MCF 10A (cell line): ENCODE results near the gene FBP1. TPM values are rescaled to one million over a fixed set of nuclear protein-coding genes. Genes with fewer than 3 reads are reported as not detected.
"Not testable (repeated sequence)": the region's sequence is repeated elsewhere in the genome, so short reads cannot be mapped to it uniquely, and the experiment has no call there.

Source experiments
- BruUV-seq: library from RNA; stranded (reverse); fragments of 400-500 nt; replicated peaks from 2 replicates; lab custom pipeline; 2021; lab: Mats Ljungman, UMichigan
- CTCF ChIA-PET: fragments of 300-600 bp; sonication (Branson Sonifier 250); formaldehyde crosslinking; extraction: SDS; loops from one replicate; lab custom pipeline; 2021; ENCODE audit warnings: antibody characterized with exemption, inconsistent platforms; lab: Yijun Ruan, JAX
- POLR2A ChIA-PET: fragments of 300-600, 350-650 bp; sonication (Branson Sonifier 250); formaldehyde crosslinking; extraction: SDS; loops from one replicate; lab custom pipeline; 2020; ENCODE audit warnings: antibody characterized with exemption, inconsistent platforms; lab: Yijun Ruan, JAX
- DNase-seq: peaks from one replicate; pipeline ENCODE4 v3.0.0-alpha.2; 2018; ENCODE audit not compliant: unreplicated experiment
- H3K27ac Mint-ChIP-seq: one replicate; pipeline ENCODE4 v1.8.0; 2022; ENCODE audit warnings: mild to moderate bottlenecking, low read depth, mixed read lengths; ENCODE audit not compliant: unreplicated experiment
- H3K27me3 Mint-ChIP-seq: one replicate; pipeline ENCODE4 v1.8.0; 2022; ENCODE audit warnings: mixed read lengths; ENCODE audit not compliant: insufficient read depth, unreplicated experiment
- H3K36me3 Mint-ChIP-seq: one replicate; pipeline ENCODE4 v1.8.0; 2022; ENCODE audit warnings: mild to moderate bottlenecking, moderate library complexity, mixed read lengths; ENCODE audit not compliant: insufficient read depth, unreplicated experiment
- H3K4me1 Mint-ChIP-seq: one replicate; pipeline ENCODE4 v1.8.0; 2022; ENCODE audit warnings: mixed read lengths; ENCODE audit not compliant: insufficient read depth, unreplicated experiment
- H3K4me3 Mint-ChIP-seq: one replicate; pipeline ENCODE4 v1.8.0; 2022; ENCODE audit warnings: mild to moderate bottlenecking, moderate library complexity, mixed read lengths; ENCODE audit not compliant: unreplicated experiment
- H3K9me3 Mint-ChIP-seq: one replicate; pipeline ENCODE4 v1.8.0; 2022; ENCODE audit warnings: mixed read lengths; ENCODE audit not compliant: unreplicated experiment
- intact Hi-C: fragments of 100-400 bp; cut with micrococcal nuclease; formaldehyde crosslinking; loops from 2 replicates; pipeline ENCODE4 v1.14.1; 2022
- total RNA-seq: library from RNA; stranded (reverse); gene quantifications from 2 replicates; pipeline ENCODE4 v1.2.3, GENCODE V29; 2022
- TF ChIP-seq, protein P1 (sequence below): fragments of 200-600 bp; IDR thresholded peaks from one replicate; pipeline ENCODE4 v1.8.0; 2022; ENCODE audit warnings: antibody characterized with exemption, mild to moderate bottlenecking; ENCODE audit not compliant: unreplicated experiment

Gene FBP1
- total RNA-seq, 1 experiment from 2014 or later, result not detected

GRCh38 chr9:94593459-94594345 is 45.6 kb downstream of the FBP1 start, which contains the start of gene FBP2:
Gene FBP2 (minus strand): TSS chr9:94593824. CDS start chr9:94593726, 98 bp downstream.
- ChIA-PET CTCF (interaction anchor here (0.6 to 1.3 kb wide), 3 partner anchors 10 to 893 kb away, joined by 3 to 6 read pairs (median 3); no protein-coding TSS in a partner anchor), POLR2A (no interaction called here)
- no TSS peak for BruUV-seq
- DNase-seq, result no peak
- no peaks in the 10 kb centered on the region for H3K9me3 Mint-ChIP-seq
- no peaks in the 10 kb centered on the region for H3K36me3 Mint-ChIP-seq
- TF ChIP-seq, protein P1, sequence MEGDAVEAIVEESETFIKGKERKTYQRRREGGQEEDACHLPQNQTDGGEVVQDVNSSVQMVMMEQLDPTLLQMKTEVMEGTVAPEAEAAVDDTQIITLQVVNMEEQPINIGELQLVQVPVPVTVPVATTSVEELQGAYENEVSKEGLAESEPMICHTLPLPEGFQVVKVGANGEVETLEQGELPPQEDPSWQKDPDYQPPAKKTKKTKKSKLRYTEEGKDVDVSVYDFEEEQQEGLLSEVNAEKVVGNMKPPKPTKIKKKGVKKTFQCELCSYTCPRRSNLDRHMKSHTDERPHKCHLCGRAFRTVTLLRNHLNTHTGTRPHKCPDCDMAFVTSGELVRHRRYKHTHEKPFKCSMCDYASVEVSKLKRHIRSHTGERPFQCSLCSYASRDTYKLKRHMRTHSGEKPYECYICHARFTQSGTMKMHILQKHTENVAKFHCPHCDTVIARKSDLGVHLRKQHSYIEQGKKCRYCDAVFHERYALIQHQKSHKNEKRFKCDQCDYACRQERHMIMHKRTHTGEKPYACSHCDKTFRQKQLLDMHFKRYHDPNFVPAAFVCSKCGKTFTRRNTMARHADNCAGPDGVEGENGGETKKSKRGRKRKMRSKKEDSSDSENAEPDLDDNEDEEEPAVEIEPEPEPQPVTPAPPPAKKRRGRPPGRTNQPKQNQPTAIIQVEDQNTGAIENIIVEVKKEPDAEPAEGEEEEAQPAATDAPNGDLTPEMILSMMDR, result no peak
- H3K4me3 Mint-ChIP-seq, result no peak within 1 kb of the TSS
- H3K27ac Mint-ChIP-seq, result no peak within 1 kb of the TSS
- H3K4me1 Mint-ChIP-seq, result no peaks in the 10 kb centered on the region
- peaks cover 10% of the 10 kb centered on the region for H3K27me3 Mint-ChIP-seq
- intact Hi-C loops, result no loop called here

DNA sequence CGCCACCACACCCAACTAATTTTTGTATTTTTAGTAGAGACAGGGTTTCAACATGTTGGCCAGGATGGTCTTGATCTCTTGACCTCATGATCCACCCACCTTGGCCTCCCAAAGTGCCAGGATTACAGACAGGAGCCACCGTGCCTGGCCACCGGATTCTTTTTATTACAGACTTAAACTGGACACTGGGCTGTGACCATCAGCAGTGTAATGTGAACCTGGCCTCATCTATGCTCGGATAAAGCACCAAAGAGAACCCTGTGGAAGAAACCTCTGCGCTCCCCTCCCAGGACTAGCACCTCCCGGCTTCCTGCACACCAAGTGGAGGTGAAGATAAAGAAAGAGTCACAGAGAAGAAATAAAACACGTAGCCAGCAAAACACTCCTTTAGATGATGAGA is 46.6 kb downstream of the FBP1 start:
- H3K4me3 Mint-ChIP-seq, H3K27ac Mint-ChIP-seq, H3K36me3 Mint-ChIP-seq, POLR2A ChIA-PET, intact Hi-C loops, BruUV-seq, DNase-seq, CTCF ChIA-PET, H3K9me3 Mint-ChIP-seq, H3K4me1 Mint-ChIP-seq: not testable (repeated sequence)
- peaks cover 15% of the 10 kb centered on the region for H3K27me3 Mint-ChIP-seq

DNA sequence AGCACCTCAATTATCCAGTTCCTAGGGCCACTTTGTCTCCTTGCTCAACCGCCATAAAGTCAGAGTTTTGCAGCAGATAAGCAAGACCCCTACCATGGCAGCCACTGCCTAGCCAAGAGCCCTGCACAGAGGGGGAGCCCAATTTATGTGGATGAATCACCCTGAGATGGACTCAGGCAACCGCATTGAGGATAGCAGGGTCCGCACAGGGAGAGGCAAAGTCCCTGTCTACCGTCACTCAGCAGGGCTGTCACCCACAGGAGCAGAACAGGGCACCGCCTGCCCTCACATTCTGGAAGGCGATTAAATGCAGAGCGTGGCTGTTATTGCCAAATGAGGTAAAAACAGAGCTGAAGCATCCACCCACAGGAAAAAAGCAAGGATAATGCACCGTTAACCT is 47.4 kb downstream of the FBP1 start:
- ChIA-PET CTCF (no interaction called here), POLR2A (no interaction called here)
- Mint-ChIP-seq H3K27me3 (peaks cover 15% of the 10 kb centered on the region), H3K27ac (no peak overlapping the region), H3K36me3 (no peaks in the 10 kb centered on the region), H3K4me1 (no peaks in the 10 kb centered on the region), H3K4me3 (no peak overlapping the region), H3K9me3 (no peaks in the 10 kb centered on the region)
- no peak for DNase-seq
- TF ChIP-seq, protein P1, result no peak
- BruUV-seq, result no TSS peak
- intact Hi-C loops, result no loop called here

DNA sequence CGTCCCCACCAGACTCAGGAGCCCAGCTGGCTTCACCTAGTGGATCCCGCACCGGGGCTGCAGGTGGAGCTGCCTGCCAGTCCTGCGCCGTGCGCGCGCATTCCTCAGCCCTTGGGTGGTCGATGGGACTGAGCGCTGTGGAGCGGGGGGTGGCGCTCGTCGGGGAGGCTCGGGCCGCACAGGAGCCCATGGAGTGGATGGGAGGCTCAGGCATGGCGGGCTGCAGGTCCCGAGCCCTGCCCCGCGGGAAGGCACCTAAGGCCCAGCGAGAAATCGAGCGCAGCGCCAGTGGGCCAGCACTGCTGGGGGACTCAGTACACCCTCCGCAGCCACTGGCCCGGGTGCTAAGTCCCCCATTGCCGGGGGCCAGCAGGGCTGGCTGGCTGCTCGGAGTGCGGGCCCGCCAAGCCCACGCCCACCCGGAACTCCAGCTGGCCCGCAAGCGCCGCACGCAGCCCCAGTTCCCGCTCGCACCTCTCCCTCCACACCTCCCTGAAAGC is 48.2 kb downstream of the FBP1 start:
- H3K36me3 Mint-ChIP-seq, DNase-seq, BruUV-seq, POLR2A ChIA-PET, intact Hi-C loops, H3K4me3 Mint-ChIP-seq, H3K27ac Mint-ChIP-seq, H3K9me3 Mint-ChIP-seq, CTCF ChIA-PET, H3K4me1 Mint-ChIP-seq: not testable (repeated sequence)
- H3K27me3 Mint-ChIP-seq, result peaks cover 15% of the 10 kb centered on the region

DNA sequence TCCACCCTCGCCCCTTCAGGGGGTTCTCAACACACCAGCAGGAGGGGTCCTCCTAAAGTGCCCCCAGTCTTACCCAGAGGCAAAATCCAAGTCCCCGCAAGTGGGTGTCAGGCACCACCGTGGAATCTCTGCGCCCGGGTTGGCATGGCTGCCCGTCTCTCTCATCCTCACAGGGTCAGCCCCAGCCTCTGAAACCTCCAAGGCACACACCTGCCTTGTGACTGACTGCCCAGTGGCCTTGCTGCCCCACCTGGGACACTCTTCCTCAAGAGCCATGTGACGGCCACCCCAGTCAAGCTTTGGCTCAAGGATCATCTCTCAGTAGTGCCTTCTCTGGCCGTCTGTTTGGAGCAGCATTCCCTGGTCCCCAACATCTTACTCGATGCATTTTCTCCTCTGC is 50.6 kb downstream of the FBP1 start:
- Mint-ChIP-seq H3K9me3 (no peaks in the 10 kb centered on the region), H3K27ac (no peak overlapping the region), H3K27me3 (peaks cover 15% of the 10 kb centered on the region), H3K4me1 (peaks cover 5% of the 10 kb centered on the region), H3K36me3 (no peaks in the 10 kb centered on the region), H3K4me3 (no peak overlapping the region)
- POLR2A ChIA-PET, result no interaction called here
- no peak for DNase-seq
- intact Hi-C loops, result no loop called here
- BruUV-seq, result no TSS peak
- CTCF ChIA-PET, result no interaction called here
- TF ChIP-seq, protein P1, result no peak
